HG03095 (cell line): ENCODE measurements around the gene KRTAP5-2.

Experiments used
- ATAC-seq: cut with Tn5 transposase; IDR thresholded peaks from one replicate; pipeline ENCODE4 v1.9.1; 2021; ENCODE audit warnings: moderate library complexity; ENCODE audit not compliant: unreplicated experiment

The KRTAP5-2 gene

GRCh38 chr11:1557051-1557884 is 40.8 kb downstream of the KRTAP5-2 start:
- no peak for ATAC-seq

- no peak for ATAC-seq
Observed at GRCh38 chr11:1556278-1556902, 41.7 kb downstream of the KRTAP5-2 start.

GRCh38 chr11:1555713-1556153 is 42.4 kb downstream of the KRTAP5-2 start:
- no peak for ATAC-seq

- no peak for ATAC-seq
Observed at GRCh38 chr11:1554981-1555712, 42.9 kb downstream of the KRTAP5-2 start.

GRCh38 chr11:1553808-1554594 is 44.1 kb downstream of the KRTAP5-2 start:
- ATAC-seq: no peak

GRCh38 chr11:1549338-1550330 is 48.5 kb downstream of the KRTAP5-2 start:
- ATAC-seq: no peak

GRCh38 chr11:1548221-1549070 is 49.6 kb downstream of the KRTAP5-2 start:
- ATAC-seq: no peak

GRCh38 chr11:1547467-1548098 is 50.5 kb downstream of the KRTAP5-2 start:
- ATAC-seq: no peak
